AG04449 (cell line): ENCODE data around the gene INO80C.

Experiments used
- CTCF ChIA-PET: fragments of 350-600 bp; formaldehyde crosslinking; extraction: SDS; loops from one replicate; lab custom pipeline; 2021; ENCODE audit warnings: antibody characterized with exemption; lab: Yijun Ruan, JAX
- POLR2A ChIA-PET: fragments of 400-600, 350-600 bp; formaldehyde crosslinking; extraction: SDS; loops from one replicate; lab custom pipeline; 2020; ENCODE audit warnings: antibody characterized with exemption, inconsistent platforms; lab: Yijun Ruan, JAX
- DNase-seq: peaks from one replicate; pipeline ENCODE4 v3.0.0-alpha.2; 2010; ENCODE audit warnings: low read depth, low spot score
- H3K4me3 ChIP-seq: 2 replicates; pipeline ENCODE4 v1.5.1; 2011; ENCODE audit warnings: low read depth, mild to moderate bottlenecking, control low read depth, low read length
- CTCF ChIP-seq: IDR thresholded peaks from one replicate; pipeline ENCODE4 v1.5.1; 2011; ENCODE audit warnings: mild to moderate bottlenecking, moderate library complexity, low read length, control low read depth, inconsistent platforms; ENCODE audit not compliant: insufficient read depth; ENCODE audit errors: missing control alignments

INO80C gene

GRCh38 chr18:35436076-35436649 lies 61.6 kb downstream of the INO80C start:
- no peak overlapping the region for H3K4me3 ChIP-seq
- CTCF ChIA-PET, result interaction anchor here (1.5 kb wide), 1 partner anchor 10 kb away, joined by 4 read pairs; no protein-coding TSS in a partner anchor
- TF ChIP-seq CTCF, result no peak
- DNase-seq, result peak; percentile 52
- POLR2A ChIA-PET, result interaction anchor here (1.0 kb wide), 1 partner anchor 34 kb away, joined by 3 read pairs; no protein-coding TSS in a partner anchor

GRCh38 chr18:35435401-35435800 lies 62.4 kb downstream of the INO80C start:
- DNase-seq, result no peak
- no peak for TF ChIP-seq CTCF

GRCh38 chr18:35432565-35433001 lies 65.2 kb downstream of the INO80C start:
- POLR2A ChIA-PET, result no interaction called here
- no peak overlapping the region for H3K4me3 ChIP-seq
- CTCF ChIA-PET, result no interaction called here
- peak; percentile 23 for DNase-seq
- TF ChIP-seq CTCF, result no peak

More at GRCh38 chr18:35435401-35435800, 62.4 kb downstream of the INO80C start:
- ChIA-PET CTCF (interaction anchor here (1.5 kb wide), 1 partner anchor 9 kb away, joined by 4 read pairs; no protein-coding TSS in a partner anchor), POLR2A (interaction anchor here (1.0 kb wide), 1 partner anchor 35 kb away, joined by 3 read pairs; no protein-coding TSS in a partner anchor)
- H3K4me3 ChIP-seq, result no peak overlapping the region

GRCh38 chr18:35431374-35431741 lies 66.4 kb downstream of the INO80C start:
- POLR2A ChIA-PET, result no interaction called here

GRCh38 chr18:35430721-35431373 lies 66.9 kb downstream of the INO80C start:
- CTCF ChIA-PET, result no interaction called here
- no peak for TF ChIP-seq CTCF
- POLR2A ChIA-PET, result no interaction called here
- no peak for DNase-seq
- no peak overlapping the region for H3K4me3 ChIP-seq

More at GRCh38 chr18:35431374-35431741, 66.4 kb downstream of the INO80C start:
- CTCF ChIA-PET, result no interaction called here
- no peak for DNase-seq
- TF ChIP-seq CTCF, result no peak
- H3K4me3 ChIP-seq, result no peak overlapping the region

GRCh38 chr18:35426786-35427185 lies 71.0 kb downstream of the INO80C start:
- no peak for DNase-seq
- POLR2A ChIA-PET, result no interaction called here
- TF ChIP-seq CTCF, result no peak
- CTCF ChIA-PET, result interaction anchor here (1.2 to 1.9 kb wide), 3 partner anchors 9 to 40 kb away, joined by 4 to 9 read pairs (median 4); no protein-coding TSS in a partner anchor
- no peak overlapping the region for H3K4me3 ChIP-seq
